Measurements from ENCODE around the gene DLX3.

DLX3 gene

DNA sequence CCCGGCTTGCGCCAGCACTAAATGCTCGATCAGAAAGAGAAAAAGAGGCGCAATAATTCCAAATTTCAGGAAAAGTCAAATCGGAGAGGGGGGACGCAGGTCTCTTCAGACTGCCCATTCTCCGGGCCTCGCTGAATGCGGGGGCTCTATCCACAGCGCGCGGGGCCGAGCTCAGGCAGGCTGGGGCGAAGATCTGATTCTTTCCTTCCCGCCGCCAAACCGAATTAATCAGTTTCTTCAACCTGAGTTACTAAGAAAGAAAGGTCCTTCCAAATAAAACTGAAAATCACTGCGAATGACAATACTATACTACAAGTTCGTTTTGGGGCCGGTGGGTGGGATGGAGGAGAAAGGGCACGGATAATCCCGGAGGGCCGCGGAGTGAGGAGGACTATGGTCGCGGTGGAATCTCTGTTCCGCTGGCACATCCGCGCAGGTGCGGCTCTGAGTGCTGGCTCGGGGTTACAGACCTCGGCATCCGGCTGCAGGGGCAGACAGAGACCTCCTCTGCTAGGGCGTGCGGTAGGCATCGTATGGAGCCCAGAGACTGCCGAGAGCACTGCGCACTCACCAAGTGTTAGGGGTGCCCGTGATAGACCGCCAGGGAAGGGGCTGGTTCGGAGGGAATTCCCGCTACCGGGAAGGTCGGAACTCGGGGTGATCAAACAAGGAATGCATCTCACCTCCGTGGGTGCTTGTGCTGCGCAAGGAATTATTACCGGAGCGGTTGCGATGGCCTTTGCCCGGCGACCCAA is 30.1 kb downstream of the DLX3 start:
- no peak for TF ChIP-seq ZNF70 (CRISPR knock-in tag; IDR thresholded peaks at IDR 0.05)
- TF ChIP-seq BACH2 (CRISPR knock-in tag; IDR thresholded peaks at IDR 0.05; ENCODE audit: borderline replicate concordance) = no peak
- TF ChIP-seq, protein P1, sequence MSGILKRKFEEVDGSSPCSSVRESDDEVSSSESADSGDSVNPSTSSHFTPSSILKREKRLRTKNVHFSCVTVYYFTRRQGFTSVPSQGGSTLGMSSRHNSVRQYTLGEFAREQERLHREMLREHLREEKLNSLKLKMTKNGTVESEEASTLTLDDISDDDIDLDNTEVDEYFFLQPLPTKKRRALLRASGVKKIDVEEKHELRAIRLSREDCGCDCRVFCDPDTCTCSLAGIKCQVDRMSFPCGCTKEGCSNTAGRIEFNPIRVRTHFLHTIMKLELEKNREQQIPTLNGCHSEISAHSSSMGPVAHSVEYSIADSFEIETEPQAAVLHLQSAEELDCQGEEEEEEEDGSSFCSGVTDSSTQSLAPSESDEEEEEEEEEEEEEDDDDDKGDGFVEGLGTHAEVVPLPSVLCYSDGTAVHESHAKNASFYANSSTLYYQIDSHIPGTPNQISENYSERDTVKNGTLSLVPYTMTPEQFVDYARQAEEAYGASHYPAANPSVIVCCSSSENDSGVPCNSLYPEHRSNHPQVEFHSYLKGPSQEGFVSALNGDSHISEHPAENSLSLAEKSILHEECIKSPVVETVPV (CRISPR knock-in tag; IDR thresholded peaks at IDR 0.05) = no peak
- TF ChIP-seq SNAI2 (CRISPR knock-in tag; IDR thresholded peaks at IDR 0.05) = no peak
- TF ChIP-seq ZFP3 (CRISPR knock-in tag; IDR thresholded peaks at IDR 0.05) = no peak
- no peak for TF ChIP-seq ZNF8 (CRISPR knock-in tag; IDR thresholded peaks at IDR 0.05)
- no peak for TF ChIP-seq ZFP30 (CRISPR knock-in tag; IDR thresholded peaks at IDR 0.05)
- TF ChIP-seq, protein P2, sequence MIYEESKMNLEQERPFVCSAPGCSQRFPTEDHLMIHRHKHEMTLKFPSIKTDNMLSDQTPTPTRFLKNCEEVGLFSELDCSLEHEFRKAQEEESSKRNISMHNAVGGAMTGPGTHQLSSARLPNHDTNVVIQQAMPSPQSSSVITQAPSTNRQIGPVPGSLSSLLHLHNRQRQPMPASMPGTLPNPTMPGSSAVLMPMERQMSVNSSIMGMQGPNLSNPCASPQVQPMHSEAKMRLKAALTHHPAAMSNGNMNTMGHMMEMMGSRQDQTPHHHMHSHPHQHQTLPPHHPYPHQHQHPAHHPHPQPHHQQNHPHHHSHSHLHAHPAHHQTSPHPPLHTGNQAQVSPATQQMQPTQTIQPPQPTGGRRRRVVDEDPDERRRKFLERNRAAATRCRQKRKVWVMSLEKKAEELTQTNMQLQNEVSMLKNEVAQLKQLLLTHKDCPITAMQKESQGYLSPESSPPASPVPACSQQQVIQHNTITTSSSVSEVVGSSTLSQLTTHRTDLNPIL (CRISPR knock-in tag; IDR thresholded peaks at IDR 0.05; ENCODE audit: low read depth) = no peak
- no peak for TF ChIP-seq TCF4 (CRISPR knock-in tag; IDR thresholded peaks at IDR 0.05; ENCODE audit: borderline replicate concordance)
- TF ChIP-seq, protein P3, sequence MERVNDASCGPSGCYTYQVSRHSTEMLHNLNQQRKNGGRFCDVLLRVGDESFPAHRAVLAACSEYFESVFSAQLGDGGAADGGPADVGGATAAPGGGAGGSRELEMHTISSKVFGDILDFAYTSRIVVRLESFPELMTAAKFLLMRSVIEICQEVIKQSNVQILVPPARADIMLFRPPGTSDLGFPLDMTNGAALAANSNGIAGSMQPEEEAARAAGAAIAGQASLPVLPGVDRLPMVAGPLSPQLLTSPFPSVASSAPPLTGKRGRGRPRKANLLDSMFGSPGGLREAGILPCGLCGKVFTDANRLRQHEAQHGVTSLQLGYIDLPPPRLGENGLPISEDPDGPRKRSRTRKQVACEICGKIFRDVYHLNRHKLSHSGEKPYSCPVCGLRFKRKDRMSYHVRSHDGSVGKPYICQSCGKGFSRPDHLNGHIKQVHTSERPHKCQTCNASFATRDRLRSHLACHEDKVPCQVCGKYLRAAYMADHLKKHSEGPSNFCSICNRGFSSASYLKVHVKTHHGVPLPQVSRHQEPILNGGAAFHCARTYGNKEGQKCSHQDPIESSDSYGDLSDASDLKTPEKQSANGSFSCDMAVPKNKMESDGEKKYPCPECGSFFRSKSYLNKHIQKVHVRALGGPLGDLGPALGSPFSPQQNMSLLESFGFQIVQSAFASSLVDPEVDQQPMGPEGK (CRISPR knock-in tag; IDR thresholded peaks at IDR 0.05; ENCODE audit: borderline replicate concordance) = no peak
- no peak for TF ChIP-seq ESRRG (CRISPR knock-in tag; IDR thresholded peaks at IDR 0.05)
- no peak for TF ChIP-seq ZNF565 (CRISPR knock-in tag; conservative IDR thresholded peaks at IDR 0.05; ENCODE audit: low read depth)
- TF ChIP-seq RARB (CRISPR knock-in tag; IDR thresholded peaks at IDR 0.05) = no peak
- TF ChIP-seq OSR1 (CRISPR knock-in tag; IDR thresholded peaks at IDR 0.05) = no peak
- TF ChIP-seq PPARA (CRISPR knock-in tag; IDR thresholded peaks at IDR 0.05; ENCODE audit: borderline replicate concordance) = no peak
- ATAC-seq = no peak

DNA sequence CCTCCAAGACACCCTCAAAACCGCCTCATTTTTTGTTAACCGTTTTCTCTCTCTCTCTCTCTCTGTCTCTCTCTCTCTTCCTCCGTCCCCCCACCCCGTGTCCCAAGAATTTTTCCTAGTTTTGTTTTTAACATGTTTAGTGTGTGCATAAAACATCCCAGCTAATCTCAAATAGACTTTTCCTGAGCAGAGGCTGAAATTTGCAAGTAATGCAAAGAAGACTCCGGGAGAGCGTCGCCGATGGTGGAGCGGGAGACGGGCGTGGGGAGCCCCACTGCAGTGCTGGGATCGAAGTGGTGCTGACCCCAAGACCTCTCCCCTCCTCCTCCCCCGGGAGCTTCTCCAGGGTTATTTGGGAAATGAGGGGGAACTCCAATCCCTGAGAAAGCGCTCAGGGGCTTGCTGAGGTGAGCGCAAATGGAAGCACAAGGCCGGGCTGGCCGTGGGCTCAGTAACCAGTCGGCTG is 30.7 kb downstream of the DLX3 start:
- no peak for TF ChIP-seq SNAI2 (CRISPR knock-in tag; IDR thresholded peaks at IDR 0.05)
- TF ChIP-seq, protein P4, sequence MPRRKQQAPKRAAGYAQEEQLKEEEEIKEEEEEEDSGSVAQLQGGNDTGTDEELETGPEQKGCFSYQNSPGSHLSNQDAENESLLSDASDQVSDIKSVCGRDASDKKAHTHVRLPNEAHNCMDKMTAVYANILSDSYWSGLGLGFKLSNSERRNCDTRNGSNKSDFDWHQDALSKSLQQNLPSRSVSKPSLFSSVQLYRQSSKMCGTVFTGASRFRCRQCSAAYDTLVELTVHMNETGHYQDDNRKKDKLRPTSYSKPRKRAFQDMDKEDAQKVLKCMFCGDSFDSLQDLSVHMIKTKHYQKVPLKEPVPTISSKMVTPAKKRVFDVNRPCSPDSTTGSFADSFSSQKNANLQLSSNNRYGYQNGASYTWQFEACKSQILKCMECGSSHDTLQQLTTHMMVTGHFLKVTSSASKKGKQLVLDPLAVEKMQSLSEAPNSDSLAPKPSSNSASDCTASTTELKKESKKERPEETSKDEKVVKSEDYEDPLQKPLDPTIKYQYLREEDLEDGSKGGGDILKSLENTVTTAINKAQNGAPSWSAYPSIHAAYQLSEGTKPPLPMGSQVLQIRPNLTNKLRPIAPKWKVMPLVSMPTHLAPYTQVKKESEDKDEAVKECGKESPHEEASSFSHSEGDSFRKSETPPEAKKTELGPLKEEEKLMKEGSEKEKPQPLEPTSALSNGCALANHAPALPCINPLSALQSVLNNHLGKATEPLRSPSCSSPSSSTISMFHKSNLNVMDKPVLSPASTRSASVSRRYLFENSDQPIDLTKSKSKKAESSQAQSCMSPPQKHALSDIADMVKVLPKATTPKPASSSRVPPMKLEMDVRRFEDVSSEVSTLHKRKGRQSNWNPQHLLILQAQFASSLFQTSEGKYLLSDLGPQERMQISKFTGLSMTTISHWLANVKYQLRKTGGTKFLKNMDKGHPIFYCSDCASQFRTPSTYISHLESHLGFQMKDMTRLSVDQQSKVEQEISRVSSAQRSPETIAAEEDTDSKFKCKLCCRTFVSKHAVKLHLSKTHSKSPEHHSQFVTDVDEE (CRISPR knock-in tag; IDR thresholded peaks at IDR 0.05) = no peak
- TF ChIP-seq, protein P5, sequence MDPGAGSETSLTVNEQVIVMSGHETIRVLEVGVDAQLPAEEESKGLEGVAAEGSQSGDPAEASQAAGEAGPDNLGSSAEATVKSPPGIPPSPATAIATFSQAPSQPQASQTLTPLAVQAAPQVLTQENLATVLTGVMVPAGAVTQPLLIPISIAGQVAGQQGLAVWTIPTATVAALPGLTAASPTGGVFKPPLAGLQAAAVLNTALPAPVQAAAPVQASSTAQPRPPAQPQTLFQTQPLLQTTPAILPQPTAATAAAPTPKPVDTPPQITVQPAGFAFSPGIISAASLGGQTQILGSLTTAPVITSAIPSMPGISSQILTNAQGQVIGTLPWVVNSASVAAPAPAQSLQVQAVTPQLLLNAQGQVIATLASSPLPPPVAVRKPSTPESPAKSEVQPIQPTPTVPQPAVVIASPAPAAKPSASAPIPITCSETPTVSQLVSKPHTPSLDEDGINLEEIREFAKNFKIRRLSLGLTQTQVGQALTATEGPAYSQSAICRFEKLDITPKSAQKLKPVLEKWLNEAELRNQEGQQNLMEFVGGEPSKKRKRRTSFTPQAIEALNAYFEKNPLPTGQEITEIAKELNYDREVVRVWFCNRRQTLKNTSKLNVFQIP (CRISPR knock-in tag; IDR thresholded peaks at IDR 0.05; ENCODE audit: borderline replicate concordance, low read depth) = no peak

DNA sequence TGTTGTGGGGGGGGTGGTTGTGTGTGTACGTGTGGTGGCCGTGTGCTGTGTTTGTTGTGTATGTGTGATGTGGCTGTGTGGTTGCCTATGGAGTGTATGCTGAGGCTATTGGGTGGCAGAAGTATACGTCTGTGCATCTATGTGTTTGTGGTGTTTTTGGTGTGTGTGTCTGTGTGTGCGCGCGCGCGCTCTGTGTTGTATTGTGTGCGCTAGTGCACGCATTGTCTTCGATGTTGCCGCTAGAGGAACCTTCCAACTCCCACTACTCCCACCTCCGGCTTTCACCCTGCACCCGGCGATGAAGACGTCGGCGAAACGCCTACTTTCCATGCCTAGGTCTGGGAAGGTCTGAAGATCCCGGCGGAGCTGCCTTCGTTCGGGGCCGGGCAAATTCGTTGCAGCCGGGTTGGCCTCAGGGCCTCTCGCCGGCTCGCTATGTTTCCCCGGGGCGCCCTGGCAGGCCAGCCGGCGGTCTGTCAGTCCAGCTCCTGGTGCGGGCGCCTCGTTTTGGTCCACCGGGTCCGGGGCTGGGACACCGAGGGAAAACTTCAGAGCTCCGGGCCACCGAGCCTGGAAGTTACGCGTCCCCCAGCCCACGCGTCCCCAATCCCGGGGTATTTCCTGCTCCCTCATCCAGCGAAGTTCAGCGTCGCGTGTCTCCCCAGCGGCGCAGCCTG is 31.3 kb downstream of the DLX3 start:
- peak; percentile 13; the same call in 2 of the 3 replicates for ATAC-seq
- TF ChIP-seq ISL1 (CRISPR knock-in tag; IDR thresholded peaks at IDR 0.05) (no peak), OSR1 (CRISPR knock-in tag; IDR thresholded peaks at IDR 0.05) (no peak), TCF4 (CRISPR knock-in tag; IDR thresholded peaks at IDR 0.05; ENCODE audit: borderline replicate concordance) (no peak), ZNF8 (CRISPR knock-in tag; IDR thresholded peaks at IDR 0.05) (no peak), BACH2 (CRISPR knock-in tag; IDR thresholded peaks at IDR 0.05; ENCODE audit: borderline replicate concordance) (no peak), PPARA (CRISPR knock-in tag; IDR thresholded peaks at IDR 0.05; ENCODE audit: borderline replicate concordance) (no peak), ARNTL (CRISPR knock-in tag; IDR thresholded peaks at IDR 0.05; ENCODE audit: borderline replicate concordance, low read depth) (no peak), ZFP3 (CRISPR knock-in tag; IDR thresholded peaks at IDR 0.05) (no peak), SNAI2 (CRISPR knock-in tag; IDR thresholded peaks at IDR 0.05) (no peak), ZC3H10 (CRISPR knock-in tag; IDR thresholded peaks at IDR 0.05) (no peak)
- TF ChIP-seq, protein P2 (CRISPR knock-in tag; IDR thresholded peaks at IDR 0.05; ENCODE audit: low read depth) = no peak
- TF ChIP-seq, protein P4 (CRISPR knock-in tag; IDR thresholded peaks at IDR 0.05) = no peak

More for the DNA sequence above, 30.7 kb downstream of the DLX3 start:
- ATAC-seq = no peak
